Stimulated activated CD8-positive, alpha-beta memory T cell treated with anti-CD3 and anti-CD28 coated beads, Interleukin-2, amount 100 ng/mL, for 1 hour (primary cell): ENCODE data around the gene HSPA8.
"Not testable (repeated sequence)": the region's sequence is repeated elsewhere in the genome, so short reads cannot be mapped to it uniquely, and the experiment has no call there.

Experiments used
- DNase-seq, 2 donors: peaks; one replicate each; pipeline ENCODE4 v3.0.0-alpha.2; 2020; ENCODE audit warnings: low read depth in 2 of 2

HSPA8 gene

GRCh38 chr11:123061403-123062157, at the start of gene HSPA8:
HSPA8 (minus strand) TSS chr11:123062136; CDS start chr11:123061324, 812 bp downstream.
- peak; percentile 32 to 45 for DNase-seq

GRCh38 chr11:123111465-123111864, 49.5 kb upstream of the HSPA8 start:
- DNase-seq = no peak

- DNase-seq = no peak
Measured at GRCh38 chr11:123110397-123110796, 48.5 kb upstream of the HSPA8 start.

GRCh38 chr11:123107945-123108495, 46.1 kb upstream of the HSPA8 start:
- no peak for DNase-seq

DNA sequence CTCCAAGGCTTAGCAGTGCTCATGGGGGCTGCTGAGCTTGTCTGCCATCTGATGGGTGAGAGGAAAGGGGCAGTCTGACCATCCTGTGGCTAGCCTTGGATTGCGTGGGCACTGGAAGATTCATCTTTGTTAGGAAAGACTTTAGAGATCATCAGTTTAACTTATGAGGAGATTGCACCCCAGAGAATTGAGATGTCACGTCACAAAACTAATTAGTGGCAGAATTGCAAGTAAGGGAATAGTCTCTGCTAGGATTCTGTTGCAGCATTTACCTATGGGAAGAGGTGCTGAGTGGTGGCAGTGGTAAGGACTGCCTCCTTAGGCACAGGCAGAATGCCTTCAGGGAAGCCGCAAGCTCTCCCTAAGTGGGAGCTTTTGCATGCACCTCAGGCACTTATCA, 42.8 kb upstream of the HSPA8 start:
- DNase-seq = no peak

GRCh38 chr11:123103326-123103980, 41.5 kb upstream of the HSPA8 start:
- DNase-seq = peak in 1 of 2 donors; percentile 4

GRCh38 chr11:123100379-123101085, 38.6 kb upstream of the HSPA8 start:
- DNase-seq = no peak

DNA sequence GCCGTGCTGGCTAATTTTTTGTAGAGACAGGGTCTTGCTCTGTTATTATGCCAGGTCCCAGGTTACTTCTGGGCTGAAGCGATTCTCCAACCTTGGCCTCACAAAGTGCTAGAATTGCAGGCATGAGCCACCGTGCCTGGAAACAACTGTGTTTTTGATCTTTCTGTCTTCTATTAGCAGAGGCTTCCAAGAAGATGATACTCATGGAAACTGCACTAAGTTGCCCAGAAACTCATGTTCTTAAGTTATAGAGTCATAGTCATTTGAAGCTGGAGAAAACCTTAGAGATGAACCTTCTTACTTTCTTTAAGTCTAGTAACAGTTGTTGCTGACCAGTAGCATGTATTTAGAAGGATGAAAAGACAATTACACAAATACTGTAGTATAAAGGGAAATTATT, 37.1 kb upstream of the HSPA8 start:
- DNase-seq = no peak

DNA sequence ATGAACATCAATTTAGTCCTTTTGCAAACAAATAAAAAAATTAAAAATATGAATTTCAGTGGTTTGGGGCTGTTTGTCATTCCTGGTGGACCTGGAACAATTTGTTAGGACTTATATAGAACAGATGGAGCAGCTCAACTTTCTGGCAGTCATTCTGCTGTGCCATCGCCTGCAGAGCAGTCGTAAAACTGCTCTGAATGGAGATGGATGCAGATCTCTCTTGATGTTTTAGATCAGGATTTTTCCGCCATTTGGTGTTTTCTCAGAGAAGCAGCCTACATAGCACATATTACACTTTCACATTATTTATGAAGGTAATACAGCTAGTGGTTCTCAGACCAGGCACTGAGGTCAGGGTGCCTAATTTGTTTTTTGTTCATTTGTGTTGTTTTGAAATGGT, 31.8 kb upstream of the HSPA8 start:
- no peak for DNase-seq

DNA sequence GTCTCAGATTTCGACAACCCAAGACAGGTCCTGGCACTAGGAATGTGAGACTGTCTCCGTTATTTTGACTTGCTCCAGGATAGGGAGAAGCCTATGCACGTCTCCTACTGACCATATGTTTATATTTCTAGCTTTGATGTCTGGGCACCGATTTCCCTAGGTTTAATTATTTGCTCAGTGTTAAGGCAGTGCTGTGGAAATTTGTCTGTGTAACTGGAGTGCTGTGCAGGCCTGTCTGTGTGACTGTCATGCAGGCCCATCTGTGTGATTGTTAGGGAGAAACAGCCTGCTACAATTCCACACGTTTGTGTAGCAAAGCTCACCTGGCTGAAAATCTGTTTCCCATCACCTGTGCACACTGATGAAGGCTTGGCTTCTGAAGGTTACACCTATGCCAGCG, 29.6 kb upstream of the HSPA8 start:
- DNase-seq = no peak

- not testable (repeated sequence) for DNase-seq
Measured at GRCh38 chr11:123090168-123090567, 28.2 kb upstream of the HSPA8 start.

DNA sequence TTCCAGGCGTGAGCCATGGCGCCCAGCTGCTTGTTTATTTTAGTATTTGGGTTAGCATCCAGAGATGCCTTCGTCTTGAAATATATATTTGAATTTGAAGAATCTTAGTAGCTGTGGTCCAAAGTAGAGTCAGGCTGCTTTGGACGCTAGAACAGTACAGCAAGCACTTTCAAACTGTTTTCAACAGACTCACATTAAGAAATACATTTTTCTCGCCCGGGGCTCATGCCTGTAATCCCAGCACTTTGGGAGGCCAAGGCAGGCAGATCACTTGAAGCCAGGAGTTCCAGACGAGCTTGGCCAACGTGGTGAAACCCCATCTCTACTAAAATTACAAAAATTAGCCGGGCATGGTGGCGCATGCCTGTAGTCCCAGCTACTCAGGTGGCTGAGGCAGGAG, 27.0 kb upstream of the HSPA8 start:
- DNase-seq = not testable (repeated sequence)

- DNase-seq = not testable (repeated sequence)
Measured at GRCh38 chr11:123087657-123088056, 25.7 kb upstream of the HSPA8 start.

DNA sequence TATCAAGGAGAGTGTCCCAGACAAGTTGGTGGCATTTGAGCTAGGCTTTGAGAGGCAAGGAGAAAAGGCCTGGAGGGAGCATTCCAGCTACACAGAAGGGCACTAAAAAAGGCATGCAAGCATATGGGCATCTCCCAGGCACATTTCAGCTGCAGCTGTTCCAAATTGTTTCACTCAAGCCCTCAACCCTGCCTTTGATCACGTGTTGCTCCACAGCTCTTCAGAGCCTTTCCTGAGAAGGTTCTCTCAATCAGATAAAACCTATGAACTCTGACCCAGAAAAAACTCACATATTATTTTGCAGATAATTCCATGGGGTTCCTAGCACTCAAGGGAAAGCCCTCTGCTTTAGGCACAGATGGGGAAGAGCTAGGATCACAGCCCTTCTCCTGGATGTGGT, 24.4 kb upstream of the HSPA8 start:
- no peak for DNase-seq

DNA sequence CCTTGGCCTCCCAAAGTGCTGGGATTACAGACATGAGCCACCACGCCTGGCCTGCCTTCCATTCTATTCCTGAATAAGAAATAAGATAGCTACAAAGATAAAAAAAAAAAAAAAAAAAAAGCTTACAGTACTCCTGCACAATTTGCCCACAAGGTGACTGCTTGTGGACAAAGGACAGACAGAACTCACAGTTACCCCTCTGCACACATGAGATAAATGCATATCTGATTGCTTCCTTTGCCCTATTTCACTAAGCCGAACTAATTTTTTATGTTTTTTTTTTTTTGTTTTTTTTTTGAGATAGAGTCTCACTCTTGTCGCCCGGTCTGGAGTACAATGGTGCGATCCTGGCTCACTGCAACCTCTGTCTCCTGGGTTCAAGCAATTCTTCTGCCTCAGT, 23.6 kb upstream of the HSPA8 start:
- no peak for DNase-seq

DNA sequence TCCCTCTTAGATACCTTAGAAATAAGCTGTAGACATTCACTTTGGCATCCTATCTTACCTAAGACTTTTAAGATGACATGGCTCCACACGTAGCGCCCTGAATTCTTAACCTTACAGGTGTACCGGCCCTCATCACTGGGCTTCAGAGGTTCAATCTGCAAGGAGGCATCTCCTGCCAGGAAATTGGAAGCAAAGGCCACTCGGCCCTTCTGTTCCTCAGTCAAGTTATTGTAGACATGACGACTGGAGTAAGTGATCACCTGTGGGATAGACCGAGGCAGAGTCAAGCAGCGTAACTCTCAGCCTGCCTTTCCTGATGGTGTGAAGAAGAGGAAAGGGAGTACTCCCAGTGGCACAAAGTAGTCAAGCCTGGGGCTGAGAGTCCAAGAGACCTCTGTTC, 22.5 kb upstream of the HSPA8 start:
- no peak for DNase-seq

DNA sequence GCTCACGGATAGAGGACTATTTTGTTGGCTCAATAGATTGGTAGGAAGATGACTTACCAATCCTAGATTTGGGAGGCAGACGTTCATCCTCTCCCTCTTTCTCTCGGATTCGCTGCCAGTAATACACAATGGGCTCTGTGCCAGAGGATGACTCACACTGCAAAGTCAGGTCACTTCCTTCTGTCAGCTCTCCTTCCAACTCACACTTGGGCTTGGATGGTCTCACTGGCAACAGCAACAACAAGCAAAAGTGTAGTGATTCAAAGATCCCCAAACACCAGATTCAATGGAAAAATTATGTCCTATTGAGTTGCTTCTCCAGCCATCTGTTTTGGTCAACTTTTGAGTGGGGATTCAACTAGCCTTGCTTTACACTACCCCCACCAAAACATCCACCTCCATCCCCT, 21.7 kb upstream of the HSPA8 start:
- DNase-seq = peak; percentile 21 to 30

DNA sequence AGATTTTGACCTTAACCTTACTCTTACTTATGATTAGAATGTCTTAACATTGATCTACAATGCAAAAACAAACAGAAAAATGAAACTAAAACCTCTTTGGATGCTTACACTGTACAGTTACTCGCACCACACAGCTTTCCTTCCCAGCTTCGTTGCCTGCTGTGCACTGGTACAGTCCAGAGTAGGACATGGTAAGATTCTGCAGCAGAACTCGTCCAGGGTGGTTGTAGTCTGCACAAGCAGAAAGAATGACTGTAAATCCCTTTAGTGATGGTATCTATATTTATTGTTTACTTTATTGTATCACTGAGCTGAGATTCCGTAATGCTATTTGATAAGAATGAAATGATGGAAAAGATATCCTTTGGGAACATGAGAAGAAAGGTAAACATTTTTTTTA, 21.0 kb upstream of the HSPA8 start:
- no peak for DNase-seq

DNA sequence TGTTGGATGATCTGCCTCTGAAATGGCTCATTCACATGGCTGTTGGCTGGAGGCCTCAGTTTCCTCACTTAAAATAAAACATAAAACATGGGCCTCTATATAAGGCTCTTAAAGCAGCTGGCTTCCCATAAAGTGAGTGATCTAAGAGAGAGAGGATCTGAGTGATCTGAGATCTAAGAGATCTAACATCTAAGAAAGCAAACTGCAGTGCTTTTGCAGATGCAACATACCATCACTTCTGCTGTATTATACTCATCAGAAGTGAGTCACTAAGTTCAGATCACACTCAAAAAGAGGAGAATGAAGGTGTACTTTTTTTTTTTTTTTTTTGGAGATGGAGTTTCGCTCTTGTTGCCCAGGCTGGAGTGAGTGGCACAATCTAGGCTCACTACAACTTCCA, 18.1 kb upstream of the HSPA8 start:
- no peak for DNase-seq

GRCh38 chr11:123076484-123076883, 14.5 kb upstream of the HSPA8 start:
- DNase-seq = no peak

DNA sequence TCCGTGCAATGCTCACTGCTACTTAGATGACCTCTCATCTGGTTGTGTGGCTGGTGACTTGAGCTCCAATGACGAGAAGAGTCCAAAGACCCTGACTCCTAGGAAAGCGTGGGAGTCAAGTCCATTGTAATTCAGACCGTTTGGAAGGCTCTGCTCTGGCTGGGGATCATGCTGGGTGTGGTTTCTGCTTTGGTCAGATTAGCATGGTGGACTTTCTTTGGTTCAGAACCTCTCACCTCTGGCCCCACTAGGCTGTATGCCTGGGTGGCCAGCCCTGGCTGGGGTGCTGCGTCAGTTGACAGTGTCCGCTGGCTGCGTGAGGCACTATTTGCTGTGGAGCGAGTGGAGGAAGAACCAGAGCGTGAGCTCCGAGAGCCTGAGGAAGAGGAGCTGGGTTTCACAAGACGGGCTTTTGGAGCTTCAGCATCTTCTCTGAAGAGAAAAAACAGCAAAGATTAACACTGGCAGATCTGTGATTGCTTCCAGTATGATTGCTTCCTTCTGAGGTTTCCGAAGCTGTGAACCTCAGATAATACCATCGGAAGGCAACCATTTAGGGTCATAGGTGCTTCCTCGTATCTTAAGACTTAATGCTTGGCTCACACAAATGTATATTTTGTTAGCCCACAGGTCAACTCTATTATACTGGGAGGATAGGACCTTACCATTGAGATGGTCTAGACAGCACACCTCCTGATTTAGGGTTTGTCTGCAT, 11.6 kb upstream of the HSPA8 start:
- no peak for DNase-seq

- no peak for DNase-seq
Measured at GRCh38 chr11:123072762-123073161, 10.8 kb upstream of the HSPA8 start.
